GM23338 (cell line): ENCODE data around the gene CCIN. TPM values are rescaled to one million over a fixed set of nuclear protein-coding genes. Genes with fewer than 3 reads are reported as not detected.
"Not testable (repeated sequence)": the region's sequence is repeated elsewhere in the genome, so short reads cannot be mapped to it uniquely, and the experiment has no call there.

Experiments
- ATAC-seq: fragments of 200-7000 bp; cut with Tn5 transposase; 3 replicates; pipeline ENCODE4 v1.9.1; 2020
- DNase-seq: peaks from one replicate; pipeline ENCODE4 v3.0.0-alpha.2; 2015; ENCODE audit warnings: low spot score
- H2AFZ ChIP-seq: fragments of 200-600 bp; sonication (generic); 2 replicates; pipeline ENCODE4 v1.8.0; 2016; ENCODE audit warnings: antibody characterized with exemption, mild to moderate bottlenecking, moderate library complexity
- H3F3A ChIP-seq: fragments of 200-600 bp; sonication (generic); replicated peaks from 2 replicates; pipeline ENCODE4 v1.8.0; 2017; ENCODE audit warnings: antibody characterized with exemption, mixed run types, low read depth
- H3K27ac ChIP-seq: fragments of 200-600 bp; sonication (generic); 2 replicates; pipeline ENCODE4 v1.6.1; 2016; ENCODE audit warnings: low read depth
- H3K27me3 ChIP-seq: fragments of 200-600 bp; sonication (generic); 2 replicates; pipeline ENCODE4 v1.8.0; 2016; ENCODE audit warnings: mild to moderate bottlenecking, mixed run types, moderate library complexity; ENCODE audit not compliant: insufficient read depth
- H3K36me3 ChIP-seq: fragments of 200-600 bp; sonication (generic); 2 replicates; pipeline ENCODE4 v1.8.0; 2016; ENCODE audit warnings: mild to moderate bottlenecking; ENCODE audit not compliant: insufficient read depth
- H3K4me1 ChIP-seq: fragments of 200-600 bp; sonication (generic); 2 replicates; pipeline ENCODE4 v1.8.0; 2016; ENCODE audit warnings: mild to moderate bottlenecking, moderate library complexity; ENCODE audit not compliant: insufficient read depth
- H3K4me2 ChIP-seq: fragments of 200-600 bp; sonication (generic); 2 replicates; pipeline ENCODE4 v1.7.1; 2017; ENCODE audit warnings: mixed run types
- H3K4me3 ChIP-seq: fragments of 200-600 bp; sonication (generic); 2 replicates; pipeline ENCODE4 v1.6.1; 2016; ENCODE audit warnings: mixed run types
- H3K79me2 ChIP-seq: fragments of 200-600 bp; sonication (generic); replicated peaks from 2 replicates; pipeline ENCODE4 v1.8.0; 2017; ENCODE audit warnings: mild to moderate bottlenecking; ENCODE audit not compliant: insufficient read depth
- H3K9me2 ChIP-seq: fragments of 200-600 bp; sonication (generic); 2 replicates; pipeline ENCODE4 v1.8.0; 2017; ENCODE audit not compliant: insufficient read depth
- H4K20me1 ChIP-seq: fragments of 200-600 bp; sonication (generic); replicated peaks from 2 replicates; pipeline ENCODE4 v1.8.0; 2017; ENCODE audit warnings: mild to moderate bottlenecking; ENCODE audit not compliant: insufficient read depth
- H3K27ac Mint-ChIP-seq: 2 replicates; pipeline ENCODE4 v1.8.0; 2020; ENCODE audit warnings: inconsistent platforms, mild to moderate bottlenecking, moderate library complexity, mixed read lengths
- H3K27me3 Mint-ChIP-seq: 3 replicates; pipeline ENCODE4 v1.8.0; 2022; ENCODE audit warnings: low read depth, mild to moderate bottlenecking, moderate library complexity, mixed read lengths, inconsistent platforms; ENCODE audit not compliant: insufficient read depth, poor library complexity
- H3K36me3 Mint-ChIP-seq: 3 replicates; pipeline ENCODE4 v1.8.0; 2021; ENCODE audit warnings: low read depth, mild to moderate bottlenecking, inconsistent platforms, moderate library complexity, mixed read lengths
- H3K4me1 Mint-ChIP-seq: 3 replicates; pipeline ENCODE4 v1.8.0; 2020; ENCODE audit warnings: mild to moderate bottlenecking, inconsistent platforms, mixed read lengths
- H3K4me3 Mint-ChIP-seq: 3 replicates; pipeline ENCODE4 v1.8.0; 2021; ENCODE audit warnings: moderate library complexity, mild to moderate bottlenecking, inconsistent platforms, mixed read lengths
- H3K9me3 Mint-ChIP-seq: 3 replicates; pipeline ENCODE4 v1.8.0; 2020; ENCODE audit warnings: moderate library complexity, mild to moderate bottlenecking, inconsistent platforms, mixed read lengths
- CREB1 ChIP-seq: fragments of 250-450 bp; sonication (Bioruptor Pico); IDR thresholded peaks from 2 replicates; pipeline ENCODE4 v1.5.0; 2020; ENCODE audit warnings: low read depth, mild to moderate bottlenecking, moderate library complexity
- CTCF ChIP-seq, 2 experiments: fragments of 200-600 bp in 1 of 2; sonication (generic) in 1 of 2; conservative IDR thresholded peaks; 2 replicates each; pipeline versions ENCODE4 v1.5.1 to v1.6.1; 2016 to 2017; ENCODE audit warnings: antibody characterized with exemption in 2 of 2, low read depth in 2 of 2, mild to moderate bottlenecking in 2 of 2, moderate library complexity in 1 of 2
- EZH2phosphoT487 ChIP-seq: fragments of 200-600 bp; sonication (generic); IDR thresholded peaks from one replicate; pipeline ENCODE4 v1.8.1; 2018; ENCODE audit warnings: antibody characterized with exemption; ENCODE audit not compliant: unreplicated experiment
- NANOG ChIP-seq: IDR thresholded peaks from 2 replicates; pipeline ENCODE4 v1.6.1; 2016; ENCODE audit warnings: antibody characterized with exemption, borderline replicate concordance
- POLR2AphosphoS5 ChIP-seq: IDR thresholded peaks from 2 replicates; pipeline ENCODE4 v1.6.1; 2016; ENCODE audit warnings: antibody characterized with exemption, low read depth
- REST ChIP-seq: IDR thresholded peaks from one replicate; pipeline ENCODE4 v1.6.1; 2018; ENCODE audit warnings: antibody characterized with exemption; ENCODE audit not compliant: unreplicated experiment
- ZNF114 ChIP-seq: fragments of 250-450 bp; sonication (Bioruptor Pico); IDR thresholded peaks from 2 replicates; pipeline ENCODE4 v1.5.0; 2020; ENCODE audit warnings: mild to moderate bottlenecking, moderate library complexity
- polyA plus RNA-seq: library from polyadenylated mRNA; unstranded; fragments of >200 nt; fragmentation: Nextera tagmentation; extraction: Ambion mirVana; gene quantifications from 2 replicates; pipeline ENCODE4 v1.2.1, GENCODE V29; 2016
- total RNA-seq: library from RNA; depleted of rRNA; stranded (reverse); fragments of >200 nt; shearing (Covaris generic); gene quantifications from 2 replicates; pipeline ENCODE4 v1.2.3, GENCODE V29; 2014

Gene CCIN
- total and polyA plus RNA-seq, 2 experiments from 2014 or later, result 0.14 TPM; not detected in 1

GRCh38 chr9:36177571-36177970 is 8.4 kb downstream of the CCIN start:
- H3K4me1 Mint-ChIP-seq, result peaks cover 4% of the 10 kb centered on the region; the same call in 2 of the 3 replicates
- H3K9me3 Mint-ChIP-seq, result peaks cover 32% of the 10 kb centered on the region
- H3K9me2 ChIP-seq, result 0 out of 2 replicates have a peak, but pooled peaks cover 6% of the 10 kb centered on the region
- TF ChIP-seq NANOG (no peak), EZH2phosphoT487 (no peak), CREB1 (CRISPR knock-in tag) (no peak), REST (no peak)
- no peak overlapping the region for H3K4me2 ChIP-seq
- H3K27me3 Mint-ChIP-seq, result peaks cover 4% of the 10 kb centered on the region
- H3K27ac ChIP-seq, result no peak overlapping the region
- ATAC-seq (no peak), DNase-seq (no peak)
- H3K27ac Mint-ChIP-seq, result no peak overlapping the region
- H3K79me2 ChIP-seq, result no peaks in the 10 kb centered on the region
- H4K20me1 ChIP-seq, result no peaks in the 10 kb centered on the region
- peaks cover 3% of the 10 kb centered on the region; the same call in 1 of the 3 replicates for H3K36me3 Mint-ChIP-seq
- no peaks in the 10 kb centered on the region for H3K27me3 ChIP-seq
- no peaks in the 10 kb centered on the region; the same call in 1 of the 2 replicates for H3K36me3 ChIP-seq
- H3K4me1 ChIP-seq, result no peaks in the 10 kb centered on the region
- no peak overlapping the region for H3K4me3 ChIP-seq
- no peaks in the 10 kb centered on the region for H3F3A ChIP-seq
- H3K4me3 Mint-ChIP-seq, result no peak overlapping the region
- no peak overlapping the region for H2AFZ ChIP-seq

DNA sequence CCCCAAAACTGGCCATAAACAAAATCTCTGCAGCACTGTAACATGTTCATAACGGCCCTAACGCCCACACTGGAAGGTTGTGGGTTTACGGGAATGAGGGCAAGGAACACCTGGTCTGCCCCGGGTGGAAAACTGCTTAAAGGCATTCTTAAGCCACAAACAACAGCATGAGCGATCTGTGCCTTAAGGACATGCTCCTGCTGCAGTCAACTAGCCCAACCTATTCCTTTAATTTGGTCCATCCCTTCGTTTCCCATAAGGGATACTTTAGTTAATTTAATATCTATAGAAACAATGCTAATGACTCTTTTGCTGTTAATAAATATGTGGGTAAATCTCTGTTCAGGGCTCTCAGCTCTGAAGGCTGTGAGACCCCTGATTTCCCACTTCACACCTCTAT is 11.1 kb downstream of the CCIN start:
- H3K27ac ChIP-seq, H3K36me3 ChIP-seq, H4K20me1 ChIP-seq, ATAC-seq, H3K4me2 ChIP-seq, H3K4me1 Mint-ChIP-seq, H3K36me3 Mint-ChIP-seq, H3K9me2 ChIP-seq, H3K79me2 ChIP-seq, H3K27ac Mint-ChIP-seq, H3K4me1 ChIP-seq, H3K27me3 ChIP-seq, DNase-seq, H2AFZ ChIP-seq, H3K4me3 Mint-ChIP-seq, H3K4me3 ChIP-seq, H3F3A ChIP-seq, H3K27me3 Mint-ChIP-seq: not testable (repeated sequence)
- H3K9me3 Mint-ChIP-seq, result peaks cover 32% of the 10 kb centered on the region

GRCh38 chr9:36187414-36187813 is 18.2 kb downstream of the CCIN start:
- peaks cover 11% of the 10 kb centered on the region for H4K20me1 ChIP-seq
- H3K9me3 Mint-ChIP-seq, result no peaks in the 10 kb centered on the region; the same call in 1 of the 3 replicates
- peaks cover 15% of the 10 kb centered on the region for H3K4me1 ChIP-seq
- H3K27me3 ChIP-seq, result no peaks in the 10 kb centered on the region
- no peak for ATAC-seq
- H3K36me3 Mint-ChIP-seq, result no peaks in the 10 kb centered on the region; the same call in 2 of the 3 replicates
- no peak overlapping the region for H2AFZ ChIP-seq
- no peaks in the 10 kb centered on the region for H3K36me3 ChIP-seq
- DNase-seq, result no peak
- H3K27ac ChIP-seq, result no peak overlapping the region
- H3K4me3 Mint-ChIP-seq, result no peak overlapping the region
- H3F3A ChIP-seq, result peaks cover 8% of the 10 kb centered on the region
- peaks cover 11% of the 10 kb centered on the region; the same call in 1 of the 2 replicates for H3K9me2 ChIP-seq
- H3K4me1 Mint-ChIP-seq, result peaks cover 15% of the 10 kb centered on the region
- no peak overlapping the region for H3K4me2 ChIP-seq
- no peak overlapping the region for H3K4me3 ChIP-seq
- peaks cover 16% of the 10 kb centered on the region for H3K79me2 ChIP-seq
- peaks cover 12% of the 10 kb centered on the region for H3K27me3 Mint-ChIP-seq
- H3K27ac Mint-ChIP-seq, result no peak overlapping the region
- TF ChIP-seq POLR2AphosphoS5 (no peak), EZH2phosphoT487 (no peak), CREB1 (CRISPR knock-in tag) (no peak), CTCF (conservative IDR thresholded peaks at IDR 0.05; ENCODE audit: low read depth in 2 of 2) (no peak), ZNF114 (no peak), REST (no peak)
